H1 (cell line): ENCODE results near the gene KRT76. TPM values are rescaled to one million over a fixed set of nuclear protein-coding genes. Genes with fewer than 3 reads are reported as not detected.
"Not testable (repeated sequence)": the region's sequence is repeated elsewhere in the genome, so short reads cannot be mapped to it uniquely, and the experiment has no call there.

Source experiments
- CTCF ChIA-PET: fragments of 300-600 bp; sonication (Branson Sonifier 250); formaldehyde crosslinking; loops from one replicate; lab custom pipeline; 2021; ENCODE audit not compliant: partially characterized antibody; lab: Charles Lee
- POLR2A ChIA-PET: fragments of 300-600 bp; sonication (Branson Sonifier 250); formaldehyde crosslinking; loops from one replicate; lab custom pipeline; 2021; ENCODE audit warnings: inconsistent platforms; ENCODE audit not compliant: partially characterized antibody; lab: Charles Lee
- DNase-seq, 2 experiments: peaks; one replicate each; pipeline versions ENCODE4 v3.0.0 to v3.0.0-alpha.2; 2010 to 2022; ENCODE audit warnings: low spot score in 2 of 2, low read depth in 1 of 2, mixed read lengths in 1 of 2
- FAIRE-seq: peaks from 2 replicates; lab custom pipeline; 2011; peaks lifted over from hg19 to GRCh38; lab: Jason Lieb, UNC
- H2AFZ ChIP-seq: 2 replicates; pipeline ENCODE4 v1.8.1; 2012; ENCODE audit warnings: low read length, inconsistent platforms
- H2AK5ac ChIP-seq: 2 replicates; pipeline ENCODE4 v1.6.1; 2013; ENCODE audit warnings: low read depth, low read length
- H2BK120ac ChIP-seq: replicated peaks from 2 replicates; pipeline ENCODE3; 2013; ENCODE audit warnings: low read depth, low read length, inconsistent platforms
- H2BK12ac ChIP-seq: 2 replicates; pipeline ENCODE4 v1.6.1; 2013; ENCODE audit warnings: low read depth, low read length
- H2BK15ac ChIP-seq: 2 replicates; pipeline ENCODE4 v1.6.1; 2013; ENCODE audit warnings: low read length
- H2BK20ac ChIP-seq: 2 replicates; pipeline ENCODE4 v1.6.1; 2013; ENCODE audit warnings: low read length
- H2BK5ac ChIP-seq: 2 replicates; pipeline ENCODE4 v1.6.1; 2013; ENCODE audit warnings: low read depth, low read length
- H3K14ac ChIP-seq: 2 replicates; pipeline ENCODE4 v1.6.1; 2013; ENCODE audit warnings: inconsistent platforms; ENCODE audit not compliant: insufficient read length
- H3K18ac ChIP-seq: 2 replicates; pipeline ENCODE4 v1.6.1; 2013; ENCODE audit warnings: low read length; ENCODE audit errors: extremely low read depth
- H3K23ac ChIP-seq: 2 replicates; pipeline ENCODE4 v1.6.1; 2013; ENCODE audit warnings: inconsistent platforms; ENCODE audit not compliant: insufficient read length
- H3K23me2 ChIP-seq: 2 replicates; pipeline ENCODE4 v1.6.1; 2013; ENCODE audit warnings: low read depth, low read length
- H3K27ac ChIP-seq: 2 replicates; pipeline ENCODE4 v1.6.1; 2011; ENCODE audit warnings: low read depth, low read length, inconsistent platforms
- H3K27me3 ChIP-seq, 4 experiments: replicated peaks in 1 of 4; 1 replicate in 1 of 4; 2 replicates in 3 of 4; pipeline versions ENCODE4 v1.6.1 to v1.8.1; 2011 to 2013; ENCODE audit warnings: low read length in 3 of 4, mild to moderate bottlenecking in 3 of 4, inconsistent platforms in 2 of 4, mixed read lengths in 2 of 4, moderate library complexity in 1 of 4; ENCODE audit not compliant: control insufficient read depth in 3 of 4, insufficient read depth in 3 of 4; ENCODE audit errors: extremely low read depth in 1 of 4
- H3K36me3 ChIP-seq, 4 experiments: 2 replicates each; pipeline versions ENCODE4 v1.6.1 to v1.8.1; 2011 to 2013; ENCODE audit warnings: mild to moderate bottlenecking in 4 of 4, low read length in 3 of 4, moderate library complexity in 2 of 4, control low read depth in 1 of 4, inconsistent platforms in 1 of 4; ENCODE audit not compliant: insufficient read depth in 4 of 4, control insufficient read depth in 2 of 4
- H3K4ac ChIP-seq: replicated peaks from 2 replicates; pipeline ENCODE3; 2013; ENCODE audit warnings: low read length, low read depth, mixed read lengths, inconsistent platforms; ENCODE audit not compliant: insufficient read length
- H3K4me1 ChIP-seq, 4 experiments: replicated peaks in 1 of 4; 1 replicate in 1 of 4; 2 replicates in 3 of 4; pipeline versions ENCODE4 v1.6.1 to v1.8.1; 2011 to 2013; ENCODE audit warnings: low read length in 3 of 4, inconsistent platforms in 2 of 4, mixed read lengths in 1 of 4; ENCODE audit not compliant: insufficient read depth in 4 of 4, control insufficient read depth in 3 of 4
- H3K4me2 ChIP-seq, 2 experiments: 2 replicates each; pipeline versions ENCODE4 v1.6.1 to v1.8.1; 2011 to 2013; ENCODE audit warnings: low read depth in 2 of 2, low read length in 2 of 2, control low read depth in 1 of 2, inconsistent platforms in 1 of 2, mild to moderate bottlenecking in 1 of 2; ENCODE audit not compliant: insufficient read depth in 1 of 2
- H3K4me3 ChIP-seq, 4 experiments: fragments of 200-600, 300-600 bp in 1 of 4; sonication (generic), shearing (Covaris generic), sonication (Bioruptor Twin) in 1 of 4; 2 replicates each; pipeline versions ENCODE4 v1.5.1 to v1.8.1; 2011 to 2016; ENCODE audit warnings: low read length in 4 of 4, low read depth in 3 of 4, control low read depth in 2 of 4, inconsistent platforms in 2 of 4, mild to moderate bottlenecking in 2 of 4, mixed read lengths in 1 of 4, moderate library complexity in 1 of 4; ENCODE audit not compliant: insufficient read depth in 2 of 4; ENCODE audit errors: extremely low read depth in 1 of 4
- H3K56ac ChIP-seq: replicated peaks from 2 replicates; pipeline ENCODE3; 2013; ENCODE audit warnings: low read depth, mild to moderate bottlenecking, mixed read lengths, low read length, inconsistent platforms; ENCODE audit not compliant: insufficient read length
- H3K79me1 ChIP-seq: 2 replicates; pipeline ENCODE4 v1.6.1; 2013; ENCODE audit warnings: low read depth, low read length, control low read depth
- H3K79me2 ChIP-seq, 2 experiments: 2 replicates each; pipeline versions ENCODE4 v1.6.1 to v1.8.1; 2012 to 2013; ENCODE audit warnings: low read length in 2 of 2, mild to moderate bottlenecking in 2 of 2, inconsistent platforms in 1 of 2; ENCODE audit not compliant: insufficient read depth in 2 of 2, control insufficient read depth in 1 of 2
- H3K9ac ChIP-seq, 4 experiments: replicated peaks in 1 of 4; 1 replicate in 1 of 4; 2 replicates in 3 of 4; pipeline versions ENCODE4 v1.6.1 to v1.8.1; 2011 to 2013; ENCODE audit warnings: low read depth in 3 of 4, low read length in 3 of 4, control low read depth in 2 of 4, mild to moderate bottlenecking in 2 of 4, moderate library complexity in 2 of 4, inconsistent platforms in 1 of 4; ENCODE audit errors: extremely low read depth in 1 of 4
- H3K9me3 ChIP-seq, 2 experiments: 2 replicates each; pipeline versions ENCODE4 v1.6.1 to v1.8.1; 2012 to 2013; ENCODE audit warnings: mild to moderate bottlenecking in 2 of 2, moderate library complexity in 2 of 2, control low read depth in 1 of 2, inconsistent platforms in 1 of 2, low read depth in 1 of 2, low read length in 1 of 2, mixed read lengths in 1 of 2; ENCODE audit not compliant: insufficient read depth in 2 of 2
- H4K20me1 ChIP-seq, 2 experiments: replicated peaks in 1 of 2; 2 replicates each; pipeline versions ENCODE3 to v1.8.1; 2011 to 2013; ENCODE audit warnings: inconsistent platforms in 2 of 2, low read length in 2 of 2, mild to moderate bottlenecking in 1 of 2; ENCODE audit not compliant: insufficient read depth in 2 of 2, control insufficient read depth in 1 of 2
- H4K5ac ChIP-seq: 2 replicates; pipeline ENCODE4 v1.6.1; 2013; ENCODE audit warnings: low read length, low read depth, mixed read lengths, inconsistent platforms; ENCODE audit not compliant: insufficient read length
- H4K8ac ChIP-seq: 2 replicates; pipeline ENCODE4 v1.8.0; 2013; ENCODE audit warnings: mild to moderate bottlenecking, moderate library complexity, low read length, inconsistent platforms; ENCODE audit not compliant: insufficient read depth; ENCODE audit errors: extremely low read depth
- H4K91ac ChIP-seq: replicated peaks from 2 replicates; pipeline ENCODE3; 2013; ENCODE audit warnings: low read length, mixed read lengths, inconsistent platforms; ENCODE audit not compliant: insufficient read length
- WGBS, 2 experiments: shearing (Covaris generic) in 1 of 2; methylation state at CpG; one replicate each; pipeline versions ENCODE4 v1.1.6 to v1.1.7; 2013 to 2015; ENCODE audit warnings: low lambda C conversion rate in 2 of 2, mixed read lengths in 2 of 2, inconsistent platforms in 1 of 2, low coverage in 1 of 2, missing lambda C conversion rate in 1 of 2; ENCODE audit not compliant: insufficient replicate concordance in 2 of 2, insufficient coverage in 1 of 2, insufficient read length in 1 of 2; ENCODE audit errors: extremely low coverage in 1 of 2, missing lambda C conversion rate in 1 of 2; 5-methylcytosine and 5-hydroxymethylcytosine counted together
- polyA plus RNA-seq, 7 experiments: library from polyadenylated mRNA; depleted of rRNA in 3 of 7; stranded (reverse) in 5 of 7; unstranded in 2 of 7; fragments of >200 nt in 5 of 7; fragments of 200-250 nt in 2 of 7; gene quantifications; 1 replicate in 5 of 7; 2 replicates in 1 of 7; 4 replicates in 1 of 7; pipeline versions ENCODE4 v1.2.1 to v1.2.3, GENCODE V29; 2011 to 2013; ENCODE audit warnings: missing spikeins in 2 of 7, mixed read lengths in 2 of 7
- total RNA-seq: library from RNA; stranded (reverse); fragmentation: NEBNext Ultra II Directional; extraction: Animal tissue kit (Norgen Biotek cat#: 25700); gene quantifications from 2 replicates; pipeline ENCODE4 v1.2.1, GENCODE V29; 2021

KRT76 gene
- total and polyA plus RNA-seq, 2 of the 8 experiments (the other 6 are each of a cell fraction or from before 2014, with no cell fraction given) = not detected

DNA sequence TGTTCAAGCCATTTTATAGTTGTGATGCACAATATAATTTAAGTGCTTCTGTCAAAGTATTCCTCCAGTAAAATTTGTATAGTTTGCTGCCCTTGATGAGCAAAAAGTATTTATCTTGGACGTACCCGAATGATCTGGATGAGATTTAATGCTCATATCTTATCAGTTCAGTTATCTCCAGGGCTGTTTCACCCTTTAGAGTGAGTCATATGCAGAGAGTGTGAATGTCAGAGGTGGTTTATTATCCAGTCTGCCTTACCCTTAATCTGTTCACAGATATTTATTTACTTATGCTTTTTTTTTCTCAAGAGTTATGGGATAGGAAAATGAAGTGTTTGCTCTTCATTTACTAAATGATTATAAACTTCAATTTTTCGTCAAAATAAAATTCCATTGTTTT is 26.6 kb downstream of the KRT76 start:
- H3K36me3 ChIP-seq, H3K9ac ChIP-seq, H3K27me3 ChIP-seq, H3K9me3 ChIP-seq, H2AK5ac ChIP-seq, H4K5ac ChIP-seq, H2BK5ac ChIP-seq, H2BK15ac ChIP-seq, H3K4ac ChIP-seq, H3K79me1 ChIP-seq, DNase-seq, H3K14ac ChIP-seq, H4K20me1 ChIP-seq, H2AFZ ChIP-seq, H3K4me1 ChIP-seq, H4K91ac ChIP-seq, H2BK20ac ChIP-seq, H3K79me2 ChIP-seq, H3K18ac ChIP-seq, H2BK120ac ChIP-seq, H4K8ac ChIP-seq, H3K4me3 ChIP-seq, H3K23ac ChIP-seq, H2BK12ac ChIP-seq, H3K56ac ChIP-seq, H3K23me2 ChIP-seq, POLR2A ChIA-PET, H3K4me2 ChIP-seq, H3K27ac ChIP-seq, FAIRE-seq: not testable (repeated sequence)
- CTCF ChIA-PET = interaction anchor here (1.3 kb wide), 1 partner anchor 58 kb away, joined by 3 read pairs; no protein-coding TSS in a partner anchor
- 79% methylated on average over 3 of the region's 3 CpGs; no CpG with 5 or more reads in 1 of the 2 experiments for WGBS, 2 experiments
